ENCODE data around the gene CEP85L.

DNA sequence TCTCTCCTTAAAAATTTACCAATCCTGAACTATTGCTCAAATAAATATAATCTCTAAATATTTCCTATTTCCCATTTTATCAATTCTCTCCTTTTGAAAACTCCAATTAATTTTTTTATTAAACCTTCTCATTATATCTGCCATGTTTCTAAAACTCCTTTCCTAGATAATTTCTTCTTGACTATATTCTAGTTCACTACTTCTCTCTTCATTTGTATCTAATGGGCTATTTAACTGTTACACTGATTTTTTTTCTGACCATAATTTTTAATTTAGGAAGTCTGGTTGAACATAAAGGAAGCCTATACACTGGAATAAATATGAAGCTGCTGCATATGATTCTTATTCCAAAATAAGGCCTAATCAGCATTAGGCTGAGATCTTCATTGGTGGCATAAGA is 199.6 kb downstream of the CEP85L start:
- TF ChIP-seq, protein P1, sequence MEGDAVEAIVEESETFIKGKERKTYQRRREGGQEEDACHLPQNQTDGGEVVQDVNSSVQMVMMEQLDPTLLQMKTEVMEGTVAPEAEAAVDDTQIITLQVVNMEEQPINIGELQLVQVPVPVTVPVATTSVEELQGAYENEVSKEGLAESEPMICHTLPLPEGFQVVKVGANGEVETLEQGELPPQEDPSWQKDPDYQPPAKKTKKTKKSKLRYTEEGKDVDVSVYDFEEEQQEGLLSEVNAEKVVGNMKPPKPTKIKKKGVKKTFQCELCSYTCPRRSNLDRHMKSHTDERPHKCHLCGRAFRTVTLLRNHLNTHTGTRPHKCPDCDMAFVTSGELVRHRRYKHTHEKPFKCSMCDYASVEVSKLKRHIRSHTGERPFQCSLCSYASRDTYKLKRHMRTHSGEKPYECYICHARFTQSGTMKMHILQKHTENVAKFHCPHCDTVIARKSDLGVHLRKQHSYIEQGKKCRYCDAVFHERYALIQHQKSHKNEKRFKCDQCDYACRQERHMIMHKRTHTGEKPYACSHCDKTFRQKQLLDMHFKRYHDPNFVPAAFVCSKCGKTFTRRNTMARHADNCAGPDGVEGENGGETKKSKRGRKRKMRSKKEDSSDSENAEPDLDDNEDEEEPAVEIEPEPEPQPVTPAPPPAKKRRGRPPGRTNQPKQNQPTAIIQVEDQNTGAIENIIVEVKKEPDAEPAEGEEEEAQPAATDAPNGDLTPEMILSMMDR (IDR thresholded peaks at IDR 0.05), result no peak
- TF ChIP-seq ZFX (IDR thresholded peaks at IDR 0.05; ENCODE audit: borderline replicate concordance), result no peak
